HL-60 (cell line): ENCODE results near the gene KDM2B.

Experiments
- DNase-seq, 2 experiments: peaks; one replicate each; pipeline ENCODE4 v3.0.0-alpha.2; 2010 to 2020; ENCODE audit warnings: low read depth in 1 of 2, low spot score in 1 of 2
- H3K27ac ChIP-seq: fragments of 250-450 bp; sonication (Bioruptor Pico); replicated peaks from 2 replicates; pipeline ENCODE4 v1.5.1; 2020; ENCODE audit warnings: mild to moderate bottlenecking, moderate library complexity
- H3K27me3 ChIP-seq: fragments of 250-450 bp; sonication (Bioruptor Pico); 2 replicates; pipeline ENCODE4 v1.5.1; 2021; ENCODE audit warnings: mild to moderate bottlenecking, moderate library complexity; ENCODE audit not compliant: insufficient read depth, poor library complexity, severe bottlenecking
- H3K4me3 ChIP-seq: replicated peaks from 2 replicates; pipeline ENCODE4 v1.5.1; 2011; ENCODE audit warnings: mild to moderate bottlenecking, control low read depth, low read length; ENCODE audit not compliant: insufficient read depth
- CTCF ChIP-seq: IDR thresholded peaks from one replicate; pipeline ENCODE4 v1.5.1; 2011; ENCODE audit warnings: low read length, control low read depth, inconsistent platforms; ENCODE audit not compliant: insufficient read depth
- GABPA ChIP-seq: IDR thresholded peaks from 2 replicates; pipeline ENCODE4 v1.6.1; 2012; ENCODE audit warnings: low read depth
- POLR2AphosphoS5 ChIP-seq: IDR thresholded peaks from 2 replicates; pipeline ENCODE4 v1.6.1; 2012; ENCODE audit warnings: low read depth
- REST ChIP-seq: IDR thresholded peaks from 2 replicates; pipeline ENCODE4 v1.6.1; 2012; ENCODE audit warnings: low read depth; ENCODE audit not compliant: insufficient replicate concordance
- SPI1 ChIP-seq: IDR thresholded peaks from 2 replicates; pipeline ENCODE4 v1.6.1; 2012; ENCODE audit warnings: low read depth, mild to moderate bottlenecking, borderline replicate concordance

Gene KDM2B

GRCh38 chr12:121530600-121531355 is 50.0 kb downstream of the KDM2B start:
- TF ChIP-seq POLR2AphosphoS5 (no peak), SPI1 (peak; percentile 50; the same call in 1 of the 2 replicates)
- no peak overlapping the region for H3K4me3 ChIP-seq
- 0 out of 2 replicates have a peak overlapping the region, but pooled peaks have one; percentile 28 for H3K27ac ChIP-seq
- DNase-seq, result peak; percentile 65 to 92
- no peaks in the 10 kb centered on the region for H3K27me3 ChIP-seq

DNA sequence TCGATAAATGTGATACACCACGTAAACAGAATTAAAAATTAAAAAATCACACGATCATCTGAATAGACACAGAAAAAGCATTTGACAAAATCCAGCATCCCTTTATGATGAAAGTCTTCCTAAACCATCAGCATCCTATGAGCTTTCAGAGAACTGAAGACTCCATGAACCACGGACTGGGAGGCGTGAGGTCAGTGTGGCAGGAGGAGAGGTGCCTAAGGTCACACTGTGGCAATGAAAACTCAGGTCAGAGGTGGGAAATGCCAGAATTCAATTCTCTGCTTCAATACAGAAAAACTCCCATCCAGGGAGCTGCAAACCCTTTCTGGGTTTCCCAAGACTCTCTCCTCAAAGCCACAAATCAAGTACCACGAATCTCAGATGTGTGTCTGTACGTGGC is 51.6 kb downstream of the KDM2B start:
- no peak overlapping the region for H3K4me3 ChIP-seq
- no peaks in the 10 kb centered on the region for H3K27me3 ChIP-seq
- no peak for DNase-seq
- H3K27ac ChIP-seq, result no peak overlapping the region; the same call in 1 of the 2 replicates
- TF ChIP-seq SPI1 (no peak), GABPA (no peak), CTCF (no peak), REST (no peak), POLR2AphosphoS5 (no peak)

- H3K27me3 ChIP-seq, result no peaks in the 10 kb centered on the region
- DNase-seq, result no peak
- H3K4me3 ChIP-seq, result no peak overlapping the region
- no peak overlapping the region for H3K27ac ChIP-seq
- no peak for TF ChIP-seq REST
- no peak for TF ChIP-seq CTCF
- no peak for TF ChIP-seq POLR2AphosphoS5
- no peak for TF ChIP-seq SPI1
- no peak for TF ChIP-seq GABPA
Measured at GRCh38 chr12:121525411-121525810, 55.4 kb downstream of the KDM2B start.

GRCh38 chr12:121524196-121524916 is 56.5 kb downstream of the KDM2B start:
- Histone ChIP-seq H3K27me3 (no peaks in the 10 kb centered on the region), H3K27ac (peak overlapping the region; percentile 42), H3K4me3 (no peak overlapping the region)
- TF ChIP-seq SPI1 (peak; percentile 78; the same call in 1 of the 2 replicates), GABPA (no peak)
- DNase-seq, result peak in 1 of 2 experiments; percentile 41
